GM21423 (cell line): Measurements from ENCODE around the gene LGR5.
"Not testable (repeated sequence)": the region's sequence is repeated elsewhere in the genome, so short reads cannot be mapped to it uniquely, and the experiment has no call there.

Experiments
- ATAC-seq: cut with Tn5 transposase; IDR thresholded peaks from one replicate; pipeline ENCODE4 v1.9.1; 2021; ENCODE audit warnings: mild to moderate bottlenecking, moderate library complexity; ENCODE audit not compliant: unreplicated experiment

The LGR5 gene

GRCh38 chr12:71469258-71469750 is 29.7 kb downstream of the LGR5 start:
- ATAC-seq = no peak

- ATAC-seq = no peak
These were observed 32.9 kb downstream of the LGR5 start for GRCh38 chr12:71472441-71472911.

GRCh38 chr12:71474791-71475190 is 35.2 kb downstream of the LGR5 start:
- ATAC-seq = no peak

- no peak for ATAC-seq
These were observed 35.7 kb downstream of the LGR5 start for GRCh38 chr12:71475280-71475679.

GRCh38 chr12:71476513-71476912 is 36.9 kb downstream of the LGR5 start:
- ATAC-seq = no peak

- no peak for ATAC-seq
These were observed 38.0 kb downstream of the LGR5 start for GRCh38 chr12:71477609-71478008.

- no peak for ATAC-seq
These were observed 38.7 kb downstream of the LGR5 start for GRCh38 chr12:71478270-71478669.

- no peak for ATAC-seq
These were observed 44.8 kb downstream of the LGR5 start for GRCh38 chr12:71484272-71484905.

GRCh38 chr12:71490844-71491243 is 51.2 kb downstream of the LGR5 start:
- not testable (repeated sequence) for ATAC-seq

- ATAC-seq = no peak
These were observed 53.0 kb downstream of the LGR5 start for GRCh38 chr12:71492604-71493003.

GRCh38 chr12:71499834-71500233 is 60.2 kb downstream of the LGR5 start:
- no peak for ATAC-seq

GRCh38 chr12:71503579-71504391 is 64.2 kb downstream of the LGR5 start:
- ATAC-seq = peak; percentile 58

GRCh38 chr12:71504476-71504875 is 64.9 kb downstream of the LGR5 start:
- no peak for ATAC-seq

- ATAC-seq = no peak
These were observed 70.1 kb downstream of the LGR5 start for GRCh38 chr12:71509705-71510104.

- ATAC-seq = no peak
These were observed 77.7 kb downstream of the LGR5 start for GRCh38 chr12:71517145-71517846.

GRCh38 chr12:71521125-71521524 is 81.5 kb downstream of the LGR5 start:
- ATAC-seq = no peak

- ATAC-seq = no peak
These were observed 85.0 kb downstream of the LGR5 start for GRCh38 chr12:71524626-71525025.

GRCh38 chr12:71533703-71534102 is 94.1 kb downstream of the LGR5 start:
- no peak for ATAC-seq

- ATAC-seq = no peak
These were observed 96.8 kb downstream of the LGR5 start for GRCh38 chr12:71536279-71536938.

- no peak for ATAC-seq
These were observed 97.5 kb downstream of the LGR5 start for GRCh38 chr12:71536939-71537622.
